Right atrium auricular region (tissue), 2 donors: ENCODE data around the gene EXT2. TPM values are rescaled to one million over a fixed set of nuclear protein-coding genes. Genes with fewer than 3 reads are reported as not detected.

Experiments
- DNase-seq: peaks from one replicate; pipeline ENCODE4 v3.0.0-alpha.2; 2019; ENCODE audit warnings: low spot score
- H3K27ac ChIP-seq, 2 donors: fragments of 200-600 bp; sonication (generic); 1 replicate in 1 of 2; 2 replicates in 1 of 2; pipeline ENCODE4 v1.5.1; 2016 to 2019
- H3K27me3 ChIP-seq, 2 donors: fragments of 200-600 bp; sonication (generic); one replicate each; pipeline versions ENCODE4 v1.5.1 to v1.6.0; 2017 to 2019
- H3K36me3 ChIP-seq: fragments of 200-600 bp; sonication (generic); one replicate; pipeline ENCODE4 v1.5.1; 2016
- H3K4me1 ChIP-seq, 2 donors: fragments of 200-600 bp; sonication (generic); one replicate each; pipeline versions ENCODE4 v1.5.1 to v1.6.0; 2017 to 2019
- H3K4me3 ChIP-seq, 2 donors: fragments of 200-600 bp; sonication (generic); 1 replicate in 1 of 2; 2 replicates in 1 of 2; pipeline ENCODE4 v1.5.1; 2017 to 2019; ENCODE audit warnings: mild to moderate bottlenecking in 1 of 2, moderate library complexity in 1 of 2
- H3K9me3 ChIP-seq, 2 donors: fragments of 200-600 bp; sonication (generic); one replicate each; pipeline ENCODE4 v1.5.1; 2019
- total RNA-seq, 2 donors: library from RNA; depleted of rRNA; stranded (reverse); fragments of >200 nt; gene quantifications; one replicate each; pipeline ENCODE4 v1.1.0, GENCODE V29; 2016
- TF ChIP-seq, protein P1 (sequence below), 2 donors: fragments of 200-600 bp; sonication (generic); IDR thresholded peaks; one replicate each; pipeline ENCODE4 v1.5.1; 2019; ENCODE audit warnings: antibody characterized with exemption in 2 of 2

EXT2 gene
- total RNA-seq, 2 donors from 2014 or later = 37.2 to 45.2 TPM

DNA sequence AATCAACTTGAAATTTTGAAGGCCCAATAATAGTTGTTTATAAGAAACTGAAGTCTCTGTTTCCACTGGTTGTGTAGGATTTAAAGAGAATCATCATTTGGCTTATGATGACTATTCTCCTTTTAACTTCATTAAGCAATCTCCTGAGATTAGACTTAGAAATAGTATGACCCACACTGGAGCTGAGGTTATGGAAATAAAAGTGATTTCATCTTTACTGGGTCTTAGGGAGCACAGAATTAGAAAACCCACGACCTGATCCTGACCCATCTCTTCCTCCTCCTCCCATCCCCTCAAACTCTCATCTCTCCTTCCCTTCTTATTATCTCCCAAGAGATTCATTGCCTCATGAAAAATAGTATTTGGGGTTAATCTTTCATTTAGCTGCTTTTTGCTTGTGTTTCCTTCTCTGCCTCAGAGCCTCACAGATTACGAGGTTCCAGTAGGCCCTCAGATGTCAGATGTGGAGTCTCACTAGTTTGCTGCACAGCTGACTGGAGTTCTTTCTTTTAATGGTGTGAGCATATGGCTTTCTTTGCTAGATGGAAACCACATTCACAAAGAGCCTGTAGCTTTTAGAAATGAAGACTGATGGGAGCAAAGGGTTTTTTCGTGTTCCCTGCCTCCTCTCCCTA, 129.5 kb downstream of the EXT2 start:
- Histone ChIP-seq H3K36me3 (no peaks in the 10 kb centered on the region), H3K4me1 (no peaks in the 10 kb centered on the region), H3K27me3 (no peaks in the 10 kb centered on the region), H3K9me3 (no peaks in the 10 kb centered on the region), H3K27ac (no peak overlapping the region), H3K4me3 (no peak overlapping the region)
- TF ChIP-seq, protein P1, sequence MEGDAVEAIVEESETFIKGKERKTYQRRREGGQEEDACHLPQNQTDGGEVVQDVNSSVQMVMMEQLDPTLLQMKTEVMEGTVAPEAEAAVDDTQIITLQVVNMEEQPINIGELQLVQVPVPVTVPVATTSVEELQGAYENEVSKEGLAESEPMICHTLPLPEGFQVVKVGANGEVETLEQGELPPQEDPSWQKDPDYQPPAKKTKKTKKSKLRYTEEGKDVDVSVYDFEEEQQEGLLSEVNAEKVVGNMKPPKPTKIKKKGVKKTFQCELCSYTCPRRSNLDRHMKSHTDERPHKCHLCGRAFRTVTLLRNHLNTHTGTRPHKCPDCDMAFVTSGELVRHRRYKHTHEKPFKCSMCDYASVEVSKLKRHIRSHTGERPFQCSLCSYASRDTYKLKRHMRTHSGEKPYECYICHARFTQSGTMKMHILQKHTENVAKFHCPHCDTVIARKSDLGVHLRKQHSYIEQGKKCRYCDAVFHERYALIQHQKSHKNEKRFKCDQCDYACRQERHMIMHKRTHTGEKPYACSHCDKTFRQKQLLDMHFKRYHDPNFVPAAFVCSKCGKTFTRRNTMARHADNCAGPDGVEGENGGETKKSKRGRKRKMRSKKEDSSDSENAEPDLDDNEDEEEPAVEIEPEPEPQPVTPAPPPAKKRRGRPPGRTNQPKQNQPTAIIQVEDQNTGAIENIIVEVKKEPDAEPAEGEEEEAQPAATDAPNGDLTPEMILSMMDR (IDR thresholded peaks at IDR 0.05) = no peak
- no peak for DNase-seq

DNA sequence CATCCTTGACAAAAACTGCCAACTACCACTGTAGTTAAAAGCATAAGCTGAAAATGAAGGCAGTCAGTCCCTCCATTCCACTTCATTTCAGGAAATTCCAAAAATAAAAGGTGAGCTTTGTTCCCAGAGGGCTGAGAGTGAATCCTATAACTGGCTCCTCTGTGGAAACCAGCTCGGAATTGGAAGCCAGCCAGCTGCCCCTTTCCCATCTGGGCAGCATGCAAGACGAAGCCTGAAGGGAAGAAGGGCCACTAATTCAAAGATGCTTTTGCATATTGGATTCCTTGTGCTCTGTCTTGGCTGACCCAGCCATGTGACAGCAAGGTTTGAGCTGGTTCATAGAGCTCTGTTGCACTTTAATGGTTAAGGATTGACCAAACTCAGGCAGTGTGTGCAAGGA, 131.0 kb downstream of the EXT2 start:
- H3K4me3 ChIP-seq = no peak overlapping the region
- no peaks in the 10 kb centered on the region for H3K9me3 ChIP-seq
- H3K27me3 ChIP-seq = no peaks in the 10 kb centered on the region
- TF ChIP-seq, protein P1 (IDR thresholded peaks at IDR 0.05) = no peak
- DNase-seq = no peak
- H3K36me3 ChIP-seq = no peaks in the 10 kb centered on the region
- no peak overlapping the region for H3K27ac ChIP-seq
- H3K4me1 ChIP-seq = no peaks in the 10 kb centered on the region

DNA sequence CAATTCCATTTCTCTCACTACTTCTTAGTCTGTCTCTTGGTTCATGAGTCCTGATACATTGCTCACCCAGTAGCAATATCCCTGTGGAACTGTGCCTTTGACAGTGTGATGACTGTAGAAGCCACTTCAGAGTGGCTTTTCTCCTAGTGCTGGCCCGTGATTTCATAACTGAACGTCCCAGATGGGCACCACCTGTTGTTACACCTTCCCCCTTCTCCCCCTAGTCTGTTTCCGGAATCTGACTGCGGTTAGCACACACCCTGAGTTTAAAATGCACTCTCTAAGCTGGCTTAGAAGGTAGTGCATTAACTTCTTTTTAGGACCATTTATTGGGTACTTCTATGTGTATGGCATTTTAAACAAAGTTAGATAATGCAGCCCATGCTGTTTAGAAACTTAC, 131.5 kb downstream of the EXT2 start:
- DNase-seq = no peak
- TF ChIP-seq, protein P1 (IDR thresholded peaks at IDR 0.05) = no peak

DNA sequence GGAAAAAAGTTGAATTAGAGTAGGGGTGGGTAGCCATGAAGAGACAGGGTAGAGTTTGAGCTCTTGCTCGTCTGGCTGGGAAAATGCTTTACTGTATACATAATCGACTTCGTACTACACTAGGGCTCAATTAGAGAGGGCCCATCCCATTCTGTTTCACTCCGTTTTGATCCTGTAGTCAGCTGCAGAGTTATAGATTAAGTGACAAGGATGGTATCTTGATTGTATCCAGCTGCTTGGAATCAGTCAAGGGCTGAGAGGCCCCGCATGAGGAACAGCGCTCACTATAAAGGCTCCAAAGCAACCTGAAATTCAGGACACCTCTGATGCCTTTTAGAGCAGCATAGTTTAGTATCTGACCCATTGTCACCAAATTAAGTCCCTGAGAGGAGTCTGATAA, 132.9 kb downstream of the EXT2 start:
- Histone ChIP-seq H3K36me3 (no peaks in the 10 kb centered on the region), H3K4me3 (no peak overlapping the region), H3K27ac (no peak overlapping the region), H3K27me3 (no peaks in the 10 kb centered on the region), H3K4me1 (no peaks in the 10 kb centered on the region), H3K9me3 (no peaks in the 10 kb centered on the region)
- no peak for DNase-seq
- TF ChIP-seq, protein P1 (IDR thresholded peaks at IDR 0.05) = no peak

More for the DNA sequence above, 131.5 kb downstream of the EXT2 start:
- Histone ChIP-seq H3K4me1 (no peaks in the 10 kb centered on the region), H3K4me3 (no peak overlapping the region), H3K27me3 (no peaks in the 10 kb centered on the region), H3K9me3 (no peaks in the 10 kb centered on the region), H3K36me3 (no peaks in the 10 kb centered on the region), H3K27ac (no peak overlapping the region)

DNA sequence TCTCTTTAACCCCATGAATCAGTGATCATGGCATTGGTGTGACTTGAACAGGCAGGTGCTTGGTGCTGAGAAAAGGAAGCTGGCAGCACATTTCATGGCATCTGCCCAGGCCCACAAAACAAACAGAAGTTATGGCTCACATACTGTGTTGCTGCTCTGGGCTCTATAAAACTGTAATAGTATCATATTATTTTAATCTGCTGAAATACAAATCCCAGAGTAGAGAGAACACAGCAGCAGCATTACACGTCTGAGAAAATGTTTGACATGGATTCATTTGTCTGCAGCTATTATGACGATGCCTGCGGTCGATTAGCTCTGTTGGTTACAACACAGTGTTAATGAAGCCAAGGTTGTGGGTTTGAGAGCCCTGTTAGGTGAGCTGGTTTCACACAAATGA, 133.6 kb downstream of the EXT2 start:
- Histone ChIP-seq H3K36me3 (peaks cover 4% of the 10 kb centered on the region), H3K27ac (no peak overlapping the region)

More for the DNA sequence above, 133.6 kb downstream of the EXT2 start:
- Histone ChIP-seq H3K4me3 (no peak overlapping the region), H3K9me3 (no peaks in the 10 kb centered on the region), H3K27me3 (no peaks in the 10 kb centered on the region), H3K4me1 (no peaks in the 10 kb centered on the region)
- TF ChIP-seq, protein P1 (IDR thresholded peaks at IDR 0.05) = no peak
- no peak for DNase-seq
